K562 (cell line): ENCODE results near the gene NIPBL. TPM values are rescaled to one million over a fixed set of nuclear protein-coding genes. Genes with fewer than 3 reads are reported as not detected.

Source experiments
- ATAC-seq: fragments of 200-7000 bp; cut with Tn5 transposase; 3 replicates; pipeline ENCODE4 v1.9.1; 2020; ENCODE audit warnings: moderate library complexity
- BruUV-seq: library from RNA; stranded (reverse); fragments of 400-500 nt; replicated peaks from 2 replicates; lab custom pipeline; 2021; lab: Mats Ljungman, UMichigan
- CTCF ChIA-PET: fragments of 300-600 bp; formaldehyde crosslinking; extraction: SDS; loops from one replicate; lab custom pipeline; 2021; ENCODE audit warnings: low intra/inter-chr PET ratio; lab: Yijun Ruan, JAX
- POLR2A ChIA-PET: fragments of 300-600, 350-650 bp; sonication (Branson Sonifier 250); formaldehyde crosslinking; extraction: SDS; loops from one replicate; lab custom pipeline; 2021; ENCODE audit warnings: antibody characterized with exemption, inconsistent platforms; lab: Yijun Ruan, JAX
- DNase-seq, 4 experiments: peaks; one replicate each; pipeline versions ENCODE4 v3.0.0 to v3.0.0-alpha.2; 2011 to 2018; ENCODE audit warnings: low spot score in 3 of 4, mixed read lengths in 3 of 4; ENCODE audit errors: extremely low read depth in 1 of 4
- FAIRE-seq: peaks from 2 replicates; lab custom pipeline; 2011; peaks lifted over from hg19 to GRCh38; lab: Jason Lieb, UNC
- H2AFZ ChIP-seq: 2 replicates; pipeline ENCODE4 v1.6.0; 2011; ENCODE audit warnings: low read depth, low read length, control low read depth, inconsistent platforms
- H3K27ac ChIP-seq: fragments of 200-600 bp; 3 replicates; pipeline ENCODE4 v1.8.0; 2011; ENCODE audit warnings: low read depth, mild to moderate bottlenecking, control low read depth, inconsistent platforms, low read length, moderate library complexity, mixed read lengths; ENCODE audit errors: extremely low read depth
- H3K27me3 ChIP-seq, 2 experiments: fragments of 300-600 bp in 1 of 2; 2 replicates in 1 of 2; 3 replicates in 1 of 2; pipeline versions ENCODE4 v1.6.0 to v1.8.0; 2011; ENCODE audit warnings: inconsistent platforms in 2 of 2, low read length in 2 of 2, mild to moderate bottlenecking in 1 of 2, mixed read lengths in 1 of 2, moderate library complexity in 1 of 2; ENCODE audit not compliant: control insufficient read depth in 2 of 2, insufficient read depth in 2 of 2
- H3K36me3 ChIP-seq: fragments of 300-600 bp; 3 replicates; pipeline ENCODE4 v1.8.0; 2011; ENCODE audit warnings: mild to moderate bottlenecking, low read length, inconsistent platforms; ENCODE audit not compliant: control insufficient read depth, insufficient read depth
- H3K4me1 ChIP-seq, 2 experiments: fragments of 200-600 bp in 1 of 2; replicated peaks in 1 of 2; 2 replicates in 1 of 2; 3 replicates in 1 of 2; pipeline versions ENCODE4 v1.5.1 to v1.8.0; 2011; ENCODE audit warnings: inconsistent platforms in 2 of 2, low read length in 2 of 2, mild to moderate bottlenecking in 1 of 2, mixed read lengths in 1 of 2, moderate library complexity in 1 of 2; ENCODE audit not compliant: control insufficient read depth in 2 of 2, insufficient read depth in 2 of 2
- H3K4me2 ChIP-seq: 2 replicates; pipeline ENCODE4 v1.6.1; 2011; ENCODE audit warnings: low read length, control low read depth, inconsistent platforms, mixed read lengths; ENCODE audit not compliant: insufficient read depth
- H3K4me3 ChIP-seq: fragments of 200-600 bp; sonication (generic), shearing (Covaris generic); 2 replicates; pipeline ENCODE4 v1.5.1; 2016; ENCODE audit warnings: control low read depth, inconsistent platforms
- H3K79me2 ChIP-seq: fragments of 200-600 bp; 3 replicates; pipeline ENCODE4 v1.8.0; 2011; ENCODE audit warnings: low read length, inconsistent platforms; ENCODE audit not compliant: control insufficient read depth, insufficient read depth
- H3K9ac ChIP-seq, 2 experiments: 2 replicates each; pipeline versions ENCODE4 v1.6.0 to v1.6.1; 2011; ENCODE audit warnings: low read depth in 2 of 2, low read length in 2 of 2, control low read depth in 1 of 2, inconsistent platforms in 1 of 2, mild to moderate bottlenecking in 1 of 2, mixed read lengths in 1 of 2; ENCODE audit not compliant: insufficient read depth in 1 of 2
- H3K9me1 ChIP-seq: one replicate; pipeline ENCODE4 v1.6.0; 2011; ENCODE audit warnings: inconsistent platforms, mild to moderate bottlenecking, low read length, moderate library complexity; ENCODE audit not compliant: control insufficient read depth, insufficient read depth
- H3K9me3 ChIP-seq: replicated peaks from 2 replicates; pipeline ENCODE4 v1.5.1; 2011; ENCODE audit warnings: low read depth, low read length, inconsistent platforms; ENCODE audit not compliant: control insufficient read depth, insufficient read depth
- H4K20me1 ChIP-seq: replicated peaks from 2 replicates; pipeline ENCODE4 v1.6.1; 2011; ENCODE audit warnings: low read length, inconsistent platforms, mixed read lengths; ENCODE audit not compliant: control insufficient read depth, insufficient read depth
- CTCFL ChIP-seq: IDR thresholded peaks from 2 replicates; pipeline ENCODE4 v1.6.1; 2011; ENCODE audit warnings: borderline replicate concordance, low read depth, mild to moderate bottlenecking, moderate library complexity, low read length; ENCODE audit not compliant: insufficient read depth, poor library complexity, severe bottlenecking
- NFIC ChIP-seq: fragments of 450-650 bp; IDR thresholded peaks from 2 replicates; pipeline ENCODE4 v1.6.1; 2017; ENCODE audit warnings: mild to moderate bottlenecking, inconsistent platforms
- PTBP1 ChIP-seq: fragments of 200-400 bp; formaldehyde crosslinking; IDR thresholded peaks from 2 replicates; pipeline ENCODE4 v1.6.1; 2017; ENCODE audit warnings: low read depth, low read length
- ZNF764 ChIP-seq: fragments of 250-450 bp; sonication (Bioruptor Pico); IDR thresholded peaks from 2 replicates; pipeline ENCODE4 v1.4.0; 2020; ENCODE audit warnings: low read depth, mild to moderate bottlenecking, moderate library complexity
- whole genome bisulfite sequencing: fragments of 100-300 bp; shearing (Covaris generic); methylation state at CpG from one replicate; pipeline ENCODE4 v1.1.6; 2016; ENCODE audit warnings: low coverage, mixed read lengths; ENCODE audit not compliant: insufficient coverage; ENCODE audit errors: missing lambda C conversion rate; 5-methylcytosine and 5-hydroxymethylcytosine counted together
- in situ Hi-C: fragments of 300-500 bp; cut with MboI; formaldehyde crosslinking; loops from 4 replicates; pipeline ENCODE4 v1.15.0; 2018; ENCODE audit warnings: inconsistent platforms, mixed read lengths
- intact Hi-C: fragments of 100-400 bp; cut with micrococcal nuclease; formaldehyde crosslinking; loops from 2 replicates; pipeline ENCODE4 v1.14.2; 2022
- polyA plus RNA-seq, 8 experiments: library from polyadenylated mRNA; depleted of rRNA in 4 of 8; stranded (reverse) in 5 of 8; unstranded in 3 of 8; fragments of >200 nt; fragmentation: Nextera tagmentation in 2 of 8; fragmentation: Illumina TruSeq in 1 of 8; extraction: Ambion mirVana in 2 of 8; extraction: Trizol in 1 of 8; gene quantifications; 2 replicates each; pipeline versions ENCODE4 v1.2.1 to v1.2.3, GENCODE V29; 2011 to 2014; ENCODE audit warnings: inconsistent platforms in 1 of 8, missing spikeins in 1 of 8
- total RNA-seq, 7 experiments: library from RNA; depleted of rRNA in 6 of 7; stranded (reverse); fragments of >200 nt in 6 of 7; fragmentation: Illumina TruSeq in 2 of 7; extraction: Trizol in 2 of 7; gene quantifications; 2 replicates each; pipeline versions ENCODE4 v1.2.1 to v1.2.3, GENCODE V29; 2011 to 2021; ENCODE audit warnings: low replicate concordance in 1 of 7
- TF ChIP-seq, protein P1 (sequence below), 2 experiments: fragments of 450-650 bp; IDR thresholded peaks; 2 replicates each; pipeline ENCODE4 v1.6.1; 2018; ENCODE audit warnings: mild to moderate bottlenecking in 2 of 2, low read depth in 1 of 2; ENCODE audit not compliant: partially characterized antibody in 2 of 2
- TF ChIP-seq, protein P2 (sequence below): sonication (generic); formaldehyde crosslinking; IDR thresholded peaks from 2 replicates; pipeline ENCODE4 v1.8.1; 2023; ENCODE audit warnings: mild to moderate bottlenecking, missing genetic modification reagents

Gene NIPBL
- total and polyA plus RNA-seq, 9 of the 15 experiments (the other 6 are each of a cell fraction or from before 2014, with no cell fraction given), result 12.9 to 56.7 (median 38.9) TPM

GRCh38 chr5:36901856-36902255 is 25.3 kb downstream of the NIPBL start:
- no peak overlapping the region for H3K9ac ChIP-seq
- FAIRE-seq, result no peak

More at GRCh38 chr5:36901856-36902255, 25.3 kb downstream of the NIPBL start:
- no peak for DNase-seq
- Histone ChIP-seq H3K79me2 (peaks cover 99% of the 10 kb centered on the region), H3K4me1 (0 out of 5 replicates have a peak, but pooled peaks cover 0 to 4% of the 10 kb centered on the region in 2 experiments), H3K27ac (no peak overlapping the region), H3K9me3 (no peaks in the 10 kb centered on the region), H2AFZ (no peak overlapping the region), H3K27me3 (no peaks in the 10 kb centered on the region), H3K9me1 (no peaks in the 10 kb centered on the region), H4K20me1 (peaks cover 9% of the 10 kb centered on the region; the same call in 1 of the 2 replicates), H3K4me3 (no peak overlapping the region), H3K4me2 (no peak overlapping the region), H3K36me3 (no peaks in the 10 kb centered on the region)
- no TSS peak for BruUV-seq
- ChIA-PET CTCF (no interaction called here), POLR2A (no interaction called here)
- in situ Hi-C loops (no loop called here), intact Hi-C loops (no loop called here)
- 70% methylated on average over 3 of the region's 3 CpGs for WGBS
- no peak for ATAC-seq
- TF ChIP-seq NFIC, result no peak
- no peak for TF ChIP-seq CTCFL
- TF ChIP-seq ZNF764 (CRISPR knock-in tag), result no peak
- TF ChIP-seq, protein P1, sequence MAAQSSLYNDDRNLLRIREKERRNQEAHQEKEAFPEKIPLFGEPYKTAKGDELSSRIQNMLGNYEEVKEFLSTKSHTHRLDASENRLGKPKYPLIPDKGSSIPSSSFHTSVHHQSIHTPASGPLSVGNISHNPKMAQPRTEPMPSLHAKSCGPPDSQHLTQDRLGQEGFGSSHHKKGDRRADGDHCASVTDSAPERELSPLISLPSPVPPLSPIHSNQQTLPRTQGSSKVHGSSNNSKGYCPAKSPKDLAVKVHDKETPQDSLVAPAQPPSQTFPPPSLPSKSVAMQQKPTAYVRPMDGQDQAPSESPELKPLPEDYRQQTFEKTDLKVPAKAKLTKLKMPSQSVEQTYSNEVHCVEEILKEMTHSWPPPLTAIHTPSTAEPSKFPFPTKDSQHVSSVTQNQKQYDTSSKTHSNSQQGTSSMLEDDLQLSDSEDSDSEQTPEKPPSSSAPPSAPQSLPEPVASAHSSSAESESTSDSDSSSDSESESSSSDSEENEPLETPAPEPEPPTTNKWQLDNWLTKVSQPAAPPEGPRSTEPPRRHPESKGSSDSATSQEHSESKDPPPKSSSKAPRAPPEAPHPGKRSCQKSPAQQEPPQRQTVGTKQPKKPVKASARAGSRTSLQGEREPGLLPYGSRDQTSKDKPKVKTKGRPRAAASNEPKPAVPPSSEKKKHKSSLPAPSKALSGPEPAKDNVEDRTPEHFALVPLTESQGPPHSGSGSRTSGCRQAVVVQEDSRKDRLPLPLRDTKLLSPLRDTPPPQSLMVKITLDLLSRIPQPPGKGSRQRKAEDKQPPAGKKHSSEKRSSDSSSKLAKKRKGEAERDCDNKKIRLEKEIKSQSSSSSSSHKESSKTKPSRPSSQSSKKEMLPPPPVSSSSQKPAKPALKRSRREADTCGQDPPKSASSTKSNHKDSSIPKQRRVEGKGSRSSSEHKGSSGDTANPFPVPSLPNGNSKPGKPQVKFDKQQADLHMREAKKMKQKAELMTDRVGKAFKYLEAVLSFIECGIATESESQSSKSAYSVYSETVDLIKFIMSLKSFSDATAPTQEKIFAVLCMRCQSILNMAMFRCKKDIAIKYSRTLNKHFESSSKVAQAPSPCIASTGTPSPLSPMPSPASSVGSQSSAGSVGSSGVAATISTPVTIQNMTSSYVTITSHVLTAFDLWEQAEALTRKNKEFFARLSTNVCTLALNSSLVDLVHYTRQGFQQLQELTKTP (IDR thresholded peaks at IDR 0.05; ENCODE audit: low read depth in 1 of 2, partially characterized antibody in 2 of 2), result peak in 1 of 2 experiments; percentile 98
- TF ChIP-seq, protein P2, sequence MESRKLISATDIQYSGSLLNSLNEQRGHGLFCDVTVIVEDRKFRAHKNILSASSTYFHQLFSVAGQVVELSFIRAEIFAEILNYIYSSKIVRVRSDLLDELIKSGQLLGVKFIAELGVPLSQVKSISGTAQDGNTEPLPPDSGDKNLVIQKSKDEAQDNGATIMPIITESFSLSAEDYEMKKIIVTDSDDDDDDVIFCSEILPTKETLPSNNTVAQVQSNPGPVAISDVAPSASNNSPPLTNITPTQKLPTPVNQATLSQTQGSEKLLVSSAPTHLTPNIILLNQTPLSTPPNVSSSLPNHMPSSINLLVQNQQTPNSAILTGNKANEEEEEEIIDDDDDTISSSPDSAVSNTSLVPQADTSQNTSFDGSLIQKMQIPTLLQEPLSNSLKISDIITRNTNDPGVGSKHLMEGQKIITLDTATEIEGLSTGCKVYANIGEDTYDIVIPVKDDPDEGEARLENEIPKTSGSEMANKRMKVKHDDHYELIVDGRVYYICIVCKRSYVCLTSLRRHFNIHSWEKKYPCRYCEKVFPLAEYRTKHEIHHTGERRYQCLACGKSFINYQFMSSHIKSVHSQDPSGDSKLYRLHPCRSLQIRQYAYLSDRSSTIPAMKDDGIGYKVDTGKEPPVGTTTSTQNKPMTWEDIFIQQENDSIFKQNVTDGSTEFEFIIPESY (CRISPR knock-in tag), result peak; percentile 85
- no peak for TF ChIP-seq PTBP1
